ENCODE results near the gene SHISAL2B. TPM values are rescaled to one million over a fixed set of nuclear protein-coding genes. Genes with fewer than 3 reads are reported as not detected.
"Not testable (repeated sequence)": the region's sequence is repeated elsewhere in the genome, so short reads cannot be mapped to it uniquely, and the experiment has no call there.

The SHISAL2B gene
- total and polyA plus RNA-seq, 2 donors (not counting 3 experiments of a cell fraction or from before 2014, with no cell fraction given), result not detected

DNA sequence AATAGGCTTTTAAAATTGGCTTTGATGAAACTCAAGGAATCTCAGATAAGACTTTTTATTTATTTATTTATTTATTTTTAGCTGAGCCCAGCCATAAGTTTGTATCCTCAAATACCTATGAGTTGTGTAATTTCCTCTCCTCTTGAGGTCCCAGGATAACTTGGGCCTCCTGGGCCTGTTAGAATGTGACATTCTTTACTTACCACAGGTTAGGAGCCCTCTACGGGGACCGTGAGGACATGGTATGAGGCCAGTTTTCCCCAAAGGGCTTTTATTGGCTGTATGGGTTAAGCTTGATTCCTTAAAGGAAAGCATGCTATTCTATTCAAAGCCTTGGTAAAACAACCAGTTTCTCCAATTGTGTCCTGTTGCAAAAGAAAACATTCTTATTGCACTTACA, 16.9 kb downstream of the SHISAL2B start:
- Histone ChIP-seq H3K9me1 (replicated peaks; ENCODE audit: control insufficient read depth, extremely low read depth, insufficient read depth, low read length) (no peaks in the 10 kb centered on the region), H3K4me1 (ENCODE audit: control insufficient read depth, extremely low read depth, insufficient read depth, low read length) (no peaks in the 10 kb centered on the region), H3K27ac (ENCODE audit: insufficient read depth, low read depth, low read length) (no peak overlapping the region), H3K4me3 (replicated peaks in 1 of 3; ENCODE audit: insufficient read depth in 1 of 3, low read depth in 1 of 3, low read length in 3 of 3) (no peak overlapping the region), H3K36me3 (ENCODE audit: control insufficient read depth in 2 of 2, extremely low read depth in 1 of 2, insufficient read depth in 2 of 2, low read length in 2 of 2) (no peaks in the 10 kb centered on the region), H4K20me1 (replicated peaks; ENCODE audit: control insufficient read depth, extremely low read depth, insufficient read depth, low read length) (no peaks in the 10 kb centered on the region), H3K79me2 (ENCODE audit: control insufficient read depth, insufficient read depth, low read length) (no peaks in the 10 kb centered on the region), H3K27me3 (ENCODE audit: control insufficient read depth in 2 of 2, insufficient read depth in 2 of 2, low read length in 2 of 2) (peaks cover 4 to 24% of the 10 kb centered on the region in 2 experiments), H3K9ac (replicated peaks; ENCODE audit: extremely low read depth, insufficient read depth, low read length) (no peak overlapping the region), H3K4me2 (ENCODE audit: insufficient read depth, low read length) (no peak overlapping the region), H2AFZ (ENCODE audit: low read depth, low read length) (no peak overlapping the region), H3K9me3 (replicated peaks; ENCODE audit: control insufficient read depth, insufficient read depth, low read length) (no peaks in the 10 kb centered on the region)
- dilution Hi-C loops (cut with MboI; ENCODE audit: extremely low pct_ligation_motif_present, low sequenced_read_pairs) (no loop called here), intact Hi-C loops (cut with micrococcal nuclease) (no loop called here)
- POLR2A ChIA-PET, result no interaction called here
- FAIRE-seq (no peak), DNase-seq (ENCODE audit: low read depth, low spot score) (no peak)
- BruUV-seq (replicated peaks), result no TSS peak
- TF ChIP-seq, protein P1, sequence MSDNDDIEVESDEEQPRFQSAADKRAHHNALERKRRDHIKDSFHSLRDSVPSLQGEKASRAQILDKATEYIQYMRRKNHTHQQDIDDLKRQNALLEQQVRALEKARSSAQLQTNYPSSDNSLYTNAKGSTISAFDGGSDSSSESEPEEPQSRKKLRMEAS (IDR thresholded peaks at IDR 0.05; ENCODE audit: insufficient read depth, insufficient read length), result no peak
- TF ChIP-seq POLR2AphosphoS5 (IDR thresholded peaks at IDR 0.05; ENCODE audit: insufficient read depth, low read depth, low read length) (no peak), FOS (IDR thresholded peaks at IDR 0.05; ENCODE audit: borderline replicate concordance, insufficient read depth, low read length) (no peak), JUN (IDR thresholded peaks at IDR 0.05; ENCODE audit: borderline replicate concordance, insufficient read depth, insufficient read length, low read depth) (no peak), MYC (IDR thresholded peaks at IDR 0.05; ENCODE audit: low read depth, low read length) (no peak), GATA2 (IDR thresholded peaks at IDR 0.05; ENCODE audit: insufficient read depth, insufficient read length, low read depth, low read length) (no peak), POLR2A (IDR thresholded peaks at IDR 0.05; ENCODE audit: low read depth, low read length) (no peak), EZH2 (IDR thresholded peaks at IDR 0.05; ENCODE audit: borderline replicate concordance, low read depth, low read length, severe bottlenecking) (no peak)
- TF ChIP-seq, protein P2, sequence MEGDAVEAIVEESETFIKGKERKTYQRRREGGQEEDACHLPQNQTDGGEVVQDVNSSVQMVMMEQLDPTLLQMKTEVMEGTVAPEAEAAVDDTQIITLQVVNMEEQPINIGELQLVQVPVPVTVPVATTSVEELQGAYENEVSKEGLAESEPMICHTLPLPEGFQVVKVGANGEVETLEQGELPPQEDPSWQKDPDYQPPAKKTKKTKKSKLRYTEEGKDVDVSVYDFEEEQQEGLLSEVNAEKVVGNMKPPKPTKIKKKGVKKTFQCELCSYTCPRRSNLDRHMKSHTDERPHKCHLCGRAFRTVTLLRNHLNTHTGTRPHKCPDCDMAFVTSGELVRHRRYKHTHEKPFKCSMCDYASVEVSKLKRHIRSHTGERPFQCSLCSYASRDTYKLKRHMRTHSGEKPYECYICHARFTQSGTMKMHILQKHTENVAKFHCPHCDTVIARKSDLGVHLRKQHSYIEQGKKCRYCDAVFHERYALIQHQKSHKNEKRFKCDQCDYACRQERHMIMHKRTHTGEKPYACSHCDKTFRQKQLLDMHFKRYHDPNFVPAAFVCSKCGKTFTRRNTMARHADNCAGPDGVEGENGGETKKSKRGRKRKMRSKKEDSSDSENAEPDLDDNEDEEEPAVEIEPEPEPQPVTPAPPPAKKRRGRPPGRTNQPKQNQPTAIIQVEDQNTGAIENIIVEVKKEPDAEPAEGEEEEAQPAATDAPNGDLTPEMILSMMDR (IDR thresholded peaks at IDR 0.05; ENCODE audit: extremely low read depth in 1 of 2, insufficient read depth in 1 of 2, low read depth in 1 of 2, low read length in 2 of 2), result no peak
- CTCF ChIA-PET, result interaction anchor here (1.2 kb wide), 1 partner anchor 15 kb away, joined by 3 read pairs; no protein-coding TSS in a partner anchor

DNA sequence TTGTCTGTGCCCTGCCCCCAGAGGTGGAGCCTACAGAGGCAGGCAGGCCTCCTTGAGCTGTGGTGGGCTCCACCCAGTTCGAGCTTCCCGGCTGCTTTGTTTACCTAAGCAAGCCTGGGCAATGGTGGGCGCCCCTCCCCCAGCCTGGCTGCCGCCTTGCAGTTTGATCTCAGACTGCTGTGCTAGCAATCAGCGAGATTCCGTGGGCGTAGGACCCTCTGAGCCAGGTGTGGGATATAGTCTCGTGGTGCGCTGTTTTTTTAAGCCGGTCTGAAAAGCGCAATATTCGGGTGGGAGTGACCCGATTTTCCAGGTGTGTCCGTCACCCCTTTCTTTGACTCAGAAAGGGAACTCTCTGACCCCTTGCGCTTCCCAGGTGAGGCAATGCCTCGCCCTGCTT, 24.2 kb downstream of the SHISAL2B start:
- DNase-seq (ENCODE audit: low read depth, low spot score); H4K20me1 ChIP-seq (replicated peaks; ENCODE audit: control insufficient read depth, extremely low read depth, insufficient read depth, low read length); H3K36me3 ChIP-seq (ENCODE audit: control insufficient read depth in 2 of 2, extremely low read depth in 1 of 2, insufficient read depth in 2 of 2, low read length in 2 of 2); H3K9ac ChIP-seq (replicated peaks; ENCODE audit: extremely low read depth, insufficient read depth, low read length); intact Hi-C loops (cut with micrococcal nuclease); FAIRE-seq; BruUV-seq (replicated peaks); H3K9me1 ChIP-seq (replicated peaks; ENCODE audit: control insufficient read depth, extremely low read depth, insufficient read depth, low read length); POLR2A ChIA-PET; H3K4me1 ChIP-seq (ENCODE audit: control insufficient read depth, extremely low read depth, insufficient read depth, low read length); H2AFZ ChIP-seq (ENCODE audit: low read depth, low read length); H3K79me2 ChIP-seq (ENCODE audit: control insufficient read depth, insufficient read depth, low read length); H3K4me3 ChIP-seq (replicated peaks in 1 of 3; ENCODE audit: insufficient read depth in 1 of 3, low read depth in 1 of 3, low read length in 3 of 3); H3K9me3 ChIP-seq (replicated peaks; ENCODE audit: control insufficient read depth, insufficient read depth, low read length); dilution Hi-C loops (cut with MboI; ENCODE audit: extremely low pct_ligation_motif_present, low sequenced_read_pairs); H3K4me2 ChIP-seq (ENCODE audit: insufficient read depth, low read length); H3K27me3 ChIP-seq (ENCODE audit: control insufficient read depth in 2 of 2, insufficient read depth in 2 of 2, low read length in 2 of 2); H3K27ac ChIP-seq (ENCODE audit: insufficient read depth, low read depth, low read length); CTCF ChIA-PET: not testable (repeated sequence)

All from endothelial cell of umbilical vein (primary cell).